HG02938 (cell line): Measurements from ENCODE around the gene MBD6.
"Not testable (repeated sequence)": the region's sequence is repeated elsewhere in the genome, so short reads cannot be mapped to it uniquely, and the experiment has no call there.

Experiments used
- ATAC-seq: cut with Tn5 transposase; IDR thresholded peaks from one replicate; pipeline ENCODE4 v1.9.1; 2021; ENCODE audit warnings: mild to moderate bottlenecking, moderate library complexity; ENCODE audit not compliant: unreplicated experiment

The MBD6 gene

GRCh38 chr12:57548488-57548887 lies 25.9 kb downstream of the MBD6 start:
- no peak for ATAC-seq

GRCh38 chr12:57549203-57549908 lies 26.7 kb downstream of the MBD6 start:
- ATAC-seq = no peak

- no peak for ATAC-seq
Measured at GRCh38 chr12:57549909-57550640, 27.5 kb downstream of the MBD6 start, which contains the start of gene KIF5A. Gene KIF5A (plus strand): TSS chr12:57550044. CDS start chr12:57550272, 228 bp downstream.

GRCh38 chr12:57550641-57551549 lies 28.3 kb downstream of the MBD6 start:
- no peak for ATAC-seq

- ATAC-seq = no peak
Measured at GRCh38 chr12:57551637-57552305, 29.1 kb downstream of the MBD6 start.

- no peak for ATAC-seq
Measured at GRCh38 chr12:57552306-57552651, 29.7 kb downstream of the MBD6 start.

- ATAC-seq = no peak
Measured at GRCh38 chr12:57552835-57553313, 30.2 kb downstream of the MBD6 start.

- ATAC-seq = no peak
Measured at GRCh38 chr12:57553343-57554202, 30.9 kb downstream of the MBD6 start.

- no peak for ATAC-seq
Measured at GRCh38 chr12:57554453-57554852, 31.8 kb downstream of the MBD6 start.

GRCh38 chr12:57554897-57555296 lies 32.3 kb downstream of the MBD6 start:
- ATAC-seq = no peak

GRCh38 chr12:57558864-57559263 lies 36.2 kb downstream of the MBD6 start:
- no peak for ATAC-seq

GRCh38 chr12:57560516-57560915 lies 37.9 kb downstream of the MBD6 start:
- ATAC-seq = no peak

GRCh38 chr12:57561117-57561516 lies 38.5 kb downstream of the MBD6 start:
- not testable (repeated sequence) for ATAC-seq

- ATAC-seq = no peak
Measured at GRCh38 chr12:57563358-57563757, 40.7 kb downstream of the MBD6 start.

- ATAC-seq = no peak
Measured at GRCh38 chr12:57564178-57564740, 41.6 kb downstream of the MBD6 start.

- ATAC-seq = no peak
Measured at GRCh38 chr12:57568838-57569237, 46.2 kb downstream of the MBD6 start.

- no peak for ATAC-seq
Measured at GRCh38 chr12:57569858-57570257, 47.2 kb downstream of the MBD6 start.

GRCh38 chr12:57570438-57570837 lies 47.8 kb downstream of the MBD6 start:
- not testable (repeated sequence) for ATAC-seq
